SH-SY5Y (cell line): Measurements from ENCODE around the gene FRAT1.

Source experiments
- GATA2 ChIP-seq: IDR thresholded peaks from 2 replicates; pipeline ENCODE4 v1.6.1; 2011; ENCODE audit warnings: mild to moderate bottlenecking, low read depth, low read length
- GATA3 ChIP-seq: IDR thresholded peaks from 2 replicates; pipeline ENCODE4 v1.6.1; 2011; ENCODE audit warnings: low read depth, mild to moderate bottlenecking, low read length, moderate library complexity

DNA sequence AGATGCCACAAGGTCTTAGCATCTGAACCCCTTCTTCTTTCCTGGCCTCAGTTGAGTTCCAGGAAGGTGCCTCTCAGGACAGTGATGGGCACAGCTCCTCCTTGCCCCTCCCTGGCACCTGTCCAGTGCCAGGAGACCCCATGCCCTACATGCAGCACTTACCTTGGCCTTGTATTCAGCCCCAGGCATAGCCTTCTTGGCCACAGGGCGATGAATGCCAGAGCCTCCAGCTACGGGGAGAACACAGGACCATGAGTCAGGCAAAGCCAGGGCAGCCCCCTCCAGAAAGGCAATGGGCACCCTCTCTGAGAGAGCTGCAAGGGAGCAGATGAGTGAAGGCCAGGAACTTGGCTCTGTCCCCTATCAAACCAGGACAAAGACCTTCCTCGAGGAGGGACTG is 39.7 kb downstream of the FRAT1 start:
- TF ChIP-seq GATA2: no peak
- TF ChIP-seq GATA3: no peak
